Activated CD4-positive, alpha-beta T cell treated with anti-CD3 and anti-CD28 coated beads, Interleukin-2, amount 10 ng/mL, durations not matched to agents 7 days and 5 days (primary cell): ENCODE data around the gene ADAMTS10. TPM values are rescaled to one million over a fixed set of nuclear protein-coding genes. Genes with fewer than 3 reads are reported as not detected.

Experiments used
- CTCF ChIA-PET: fragments of 350-600 bp; sonication (Branson Sonifier 250); formaldehyde crosslinking; loops from one replicate; lab custom pipeline; 2021; ENCODE audit warnings: antibody characterized with exemption; lab: Charles Lee
- POLR2A ChIA-PET: fragments of 350-600 bp; sonication (Branson Sonifier 250); formaldehyde crosslinking; loops from one replicate; lab custom pipeline; 2021; ENCODE audit warnings: antibody characterized with exemption; lab: Charles Lee
- DNase-seq: peaks from one replicate; pipeline ENCODE4 v3.0.0-alpha.2; 2020
- H3K27ac Mint-ChIP-seq: one replicate; pipeline ENCODE4 v1.8.0; 2021; ENCODE audit warnings: mild to moderate bottlenecking, moderate library complexity, mixed read lengths
- H3K27me3 Mint-ChIP-seq: one replicate; pipeline ENCODE4 v1.8.0; 2021; ENCODE audit warnings: mixed read lengths
- H3K36me3 Mint-ChIP-seq: one replicate; pipeline ENCODE4 v1.8.0; 2021; ENCODE audit warnings: low read depth, mixed read lengths
- H3K4me1 Mint-ChIP-seq: one replicate; pipeline ENCODE4 v1.8.0; 2021; ENCODE audit warnings: mixed read lengths
- H3K4me3 Mint-ChIP-seq: one replicate; pipeline ENCODE4 v1.8.0; 2021; ENCODE audit warnings: mild to moderate bottlenecking, moderate library complexity, mixed read lengths
- H3K9me3 Mint-ChIP-seq: one replicate; pipeline ENCODE4 v1.8.0; 2021; ENCODE audit warnings: mixed read lengths
- total RNA-seq, 2 experiments: library from RNA; stranded (reverse); gene quantifications; one replicate each; pipeline ENCODE4 v1.2.3, GENCODE V29; 2021

The ADAMTS10 gene
- total RNA-seq = 10 to 100 TPM; 10.6 to 15.3 TPM

DNA sequence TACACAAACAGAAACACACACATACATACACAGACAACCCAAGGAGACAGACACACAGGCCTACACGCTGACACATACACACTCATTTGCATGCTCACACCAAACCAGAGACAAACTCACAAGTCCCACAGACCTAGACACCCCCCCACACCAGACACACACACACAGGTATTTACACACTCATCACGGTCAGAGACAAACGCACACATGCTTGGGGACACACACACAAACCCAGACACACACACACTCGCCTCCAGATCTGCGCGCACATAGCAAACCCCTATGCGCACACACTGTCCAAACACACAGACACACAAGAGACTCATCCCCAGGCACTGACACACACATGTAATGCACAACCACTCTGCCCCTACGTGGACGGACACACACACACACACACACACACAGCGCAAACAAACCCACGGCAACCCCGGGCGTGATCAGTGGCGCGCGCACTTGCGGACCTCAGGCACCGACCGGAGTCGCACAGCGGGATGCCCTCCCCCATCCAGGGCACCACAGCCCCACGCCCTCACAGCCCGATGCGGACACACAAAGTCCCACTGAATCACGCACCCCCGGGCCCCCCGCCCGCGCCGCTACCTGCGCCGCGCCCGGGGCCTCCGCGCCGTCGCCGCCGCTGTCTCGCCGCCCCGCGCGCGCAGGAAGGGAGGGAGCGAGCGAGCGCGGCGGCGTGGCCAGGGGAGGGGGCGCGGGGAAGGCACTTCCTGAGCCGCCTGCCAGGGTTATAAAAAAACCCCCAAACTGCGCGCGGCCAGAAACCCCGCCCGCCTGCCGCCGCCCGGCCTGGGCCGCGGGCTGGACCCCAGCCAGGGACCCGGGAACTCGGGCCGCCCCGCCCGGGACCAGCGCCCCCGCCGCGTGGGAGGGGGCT, at the start of gene ADAMTS10:
Gene ADAMTS10 (minus strand): TSS at position 675 of the 895 bp plus-strand sequence. CDS start 5,005 bp downstream, outside the sequence.
- peaks cover 20% of the 10 kb centered on the region for H3K4me1 Mint-ChIP-seq
- DNase-seq = peak; percentile 23

DNA sequence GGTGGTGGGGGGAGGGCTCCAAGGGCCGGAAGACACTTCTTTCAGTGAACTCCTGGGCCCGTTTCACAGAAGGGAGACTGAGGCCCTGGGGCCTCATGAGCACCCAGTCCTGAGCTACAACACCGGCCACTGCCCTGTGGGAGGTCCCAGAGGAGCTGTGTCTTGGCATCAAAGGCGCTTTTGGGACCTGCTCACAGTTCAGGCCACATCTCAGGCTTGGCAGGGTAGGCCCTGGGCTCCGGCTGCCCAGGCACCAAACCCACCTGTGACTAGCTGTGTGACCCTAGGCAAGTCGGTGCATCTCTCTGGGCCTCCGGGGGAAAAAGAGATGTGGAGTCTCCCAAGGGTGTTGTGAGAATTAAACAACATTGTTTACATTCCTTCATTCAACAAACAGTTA, 49.4 kb upstream of the ADAMTS10 start:
- H3K4me3 Mint-ChIP-seq = no peak overlapping the region
- peaks cover 57% of the 10 kb centered on the region for H3K4me1 Mint-ChIP-seq
- H3K27me3 Mint-ChIP-seq = peaks cover 6% of the 10 kb centered on the region
- DNase-seq = no peak
- ChIA-PET CTCF (interaction anchor here (1.5 kb wide), 1 partner anchor 34 kb away, joined by 3 read pairs; no protein-coding TSS in a partner anchor), POLR2A (no interaction called here)
- H3K27ac Mint-ChIP-seq = no peak overlapping the region
- peaks cover 3% of the 10 kb centered on the region for H3K36me3 Mint-ChIP-seq
- peaks cover 2% of the 10 kb centered on the region for H3K9me3 Mint-ChIP-seq

More for the DNA sequence above, at the start of gene ADAMTS10:
- peaks cover 2% of the 10 kb centered on the region for H3K36me3 Mint-ChIP-seq
- POLR2A ChIA-PET = no interaction called here
- peak within 1 kb of the TSS; percentile 80 for H3K4me3 Mint-ChIP-seq
- CTCF ChIA-PET = no interaction called here
- peaks cover 13% of the 10 kb centered on the region for H3K27me3 Mint-ChIP-seq
- peak within 1 kb of the TSS; percentile 70 for H3K27ac Mint-ChIP-seq
- peaks cover 2% of the 10 kb centered on the region for H3K9me3 Mint-ChIP-seq

- H3K27ac Mint-ChIP-seq = no peak overlapping the region
- POLR2A ChIA-PET = no interaction called here
- H3K9me3 Mint-ChIP-seq = peaks cover 2% of the 10 kb centered on the region
- peaks cover 3% of the 10 kb centered on the region for H3K36me3 Mint-ChIP-seq
- H3K4me3 Mint-ChIP-seq = no peak overlapping the region
- peaks cover 43% of the 10 kb centered on the region for H3K4me1 Mint-ChIP-seq
- DNase-seq = no peak
- CTCF ChIA-PET = interaction anchor here (1.6 kb wide), 1 partner anchor 12 kb away, joined by 5 read pairs; no protein-coding TSS in a partner anchor
- peaks cover 6% of the 10 kb centered on the region for H3K27me3 Mint-ChIP-seq
Observed at GRCh38 chr19:8657869-8658268, 47.4 kb upstream of the ADAMTS10 start.

DNA sequence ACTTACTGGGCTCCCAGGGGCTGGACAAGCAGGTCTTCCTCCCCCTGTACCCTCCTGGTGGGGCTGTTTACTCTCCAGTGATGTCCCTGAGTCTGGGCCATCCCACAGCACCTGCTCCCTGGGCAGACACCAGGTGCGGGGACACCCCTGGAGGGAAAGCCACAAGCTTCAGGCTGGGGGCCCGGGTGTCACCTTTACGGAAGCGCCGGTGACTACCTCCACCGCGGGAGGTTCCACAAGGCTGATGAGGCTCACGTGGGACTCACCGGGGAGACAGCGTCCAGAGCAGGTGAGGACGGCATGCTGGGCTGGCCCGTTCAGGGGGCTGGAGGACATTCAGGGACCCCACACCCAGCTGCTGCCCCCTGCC, 44.8 kb upstream of the ADAMTS10 start:
- Mint-ChIP-seq H3K9me3 (no peaks in the 10 kb centered on the region), H3K4me1 (peaks cover 33% of the 10 kb centered on the region), H3K36me3 (no peaks in the 10 kb centered on the region), H3K4me3 (peak overlapping the region; percentile 0), H3K27ac (no peak overlapping the region), H3K27me3 (peaks cover 11% of the 10 kb centered on the region)
- DNase-seq = peak; percentile 37
- ChIA-PET POLR2A (interaction anchor here (0.6 kb wide), 1 partner anchor 39 kb away, joined by 4 read pairs; no protein-coding TSS in a partner anchor), CTCF (interaction anchor here (1.0 to 3.9 kb wide), 7 partner anchors 10 to 48 kb away, joined by 3 to 40 read pairs (median 4); no protein-coding TSS in a partner anchor)

DNA sequence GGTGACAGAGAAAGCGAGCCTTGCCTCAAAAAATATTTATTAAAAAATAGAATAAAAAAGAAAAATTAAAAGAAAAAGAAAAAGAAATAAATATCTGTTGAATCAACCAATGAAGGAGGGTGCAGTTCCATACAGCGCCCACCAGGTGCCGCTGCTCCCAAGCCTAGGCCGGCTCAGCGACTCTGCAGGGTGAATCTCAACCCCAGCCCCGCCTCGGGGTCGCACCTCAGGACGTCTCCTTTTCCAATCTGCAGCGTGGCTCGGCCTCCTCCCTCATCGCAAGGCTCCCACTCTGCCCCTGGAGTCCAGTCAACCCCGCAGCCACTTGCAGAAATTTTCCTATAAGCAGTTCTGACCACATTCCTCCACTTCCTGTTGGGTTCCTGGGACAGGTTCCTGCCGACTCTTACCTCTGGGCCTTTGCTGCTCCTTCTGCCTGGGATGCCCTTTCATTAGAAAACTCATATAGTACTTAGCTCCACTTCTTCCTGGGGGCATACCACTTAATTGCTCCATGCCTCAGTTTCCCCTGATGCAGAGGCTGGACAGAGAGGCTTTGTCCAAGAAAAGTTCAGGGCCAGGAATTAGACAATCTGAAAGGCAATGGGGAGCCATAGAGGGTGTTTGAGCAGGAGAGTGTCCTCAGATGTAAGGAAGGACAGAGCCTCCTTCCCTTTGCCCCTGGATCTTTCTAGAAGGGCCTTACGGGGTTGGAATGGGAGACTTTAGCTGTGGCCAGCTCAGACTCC, 44.2 kb upstream of the ADAMTS10 start:
- H3K27ac Mint-ChIP-seq = peak overlapping the region; percentile 31
- ChIA-PET CTCF (interaction anchor here (0.6 to 3.9 kb wide), 10 partner anchors 9 to 60 kb away, joined by 3 to 40 read pairs (median 4); partner anchors contain the start of gene ACTL9), POLR2A (interaction anchor here (0.6 kb wide), 1 partner anchor 39 kb away, joined by 4 read pairs; no protein-coding TSS in a partner anchor)
- H3K27me3 Mint-ChIP-seq = peaks cover 11% of the 10 kb centered on the region
- DNase-seq = peak; percentile 71
- peak overlapping the region; percentile 41 for H3K4me3 Mint-ChIP-seq
- no peaks in the 10 kb centered on the region for H3K9me3 Mint-ChIP-seq
- no peaks in the 10 kb centered on the region for H3K36me3 Mint-ChIP-seq
- peaks cover 39% of the 10 kb centered on the region for H3K4me1 Mint-ChIP-seq

GRCh38 chr19:8648240-8648639, 37.7 kb upstream of the ADAMTS10 start:
- CTCF ChIA-PET = interaction anchor here (1.6 kb wide), 1 partner anchor 46 kb away, joined by 4 read pairs; no protein-coding TSS in a partner anchor
- no peak overlapping the region for H3K4me3 Mint-ChIP-seq
- DNase-seq = no peak
- H3K4me1 Mint-ChIP-seq = peaks cover 11% of the 10 kb centered on the region
- peaks cover 10% of the 10 kb centered on the region for H3K27me3 Mint-ChIP-seq
- POLR2A ChIA-PET = interaction anchor here (0.6 kb wide), 1 partner anchor 23 kb away, joined by 7 read pairs; no protein-coding TSS in a partner anchor
- no peaks in the 10 kb centered on the region for H3K9me3 Mint-ChIP-seq
- no peak overlapping the region for H3K27ac Mint-ChIP-seq
- H3K36me3 Mint-ChIP-seq = no peaks in the 10 kb centered on the region

- DNase-seq = no peak
- no peak overlapping the region for H3K27ac Mint-ChIP-seq
- H3K36me3 Mint-ChIP-seq = no peaks in the 10 kb centered on the region
- ChIA-PET POLR2A (no interaction called here), CTCF (interaction anchor here (0.6 to 1.3 kb wide), 3 partner anchors 9 to 308 kb away, joined by 3 read pairs; no protein-coding TSS in a partner anchor)
- no peak overlapping the region for H3K4me3 Mint-ChIP-seq
- H3K4me1 Mint-ChIP-seq = no peaks in the 10 kb centered on the region
- H3K27me3 Mint-ChIP-seq = peaks cover 20% of the 10 kb centered on the region
- peaks cover 7% of the 10 kb centered on the region for H3K9me3 Mint-ChIP-seq
Observed at GRCh38 chr19:8643860-8644653, 33.5 kb upstream of the ADAMTS10 start.

- CTCF ChIA-PET = interaction anchor here (0.7 to 1.9 kb wide), 4 partner anchors 9 to 52 kb away, joined by 3 to 8 read pairs (median 4); no protein-coding TSS in a partner anchor
- Mint-ChIP-seq H3K36me3 (no peaks in the 10 kb centered on the region), H3K9me3 (peaks cover 7% of the 10 kb centered on the region), H3K4me3 (no peak overlapping the region), H3K4me1 (peaks cover 5% of the 10 kb centered on the region), H3K27me3 (peaks cover 30% of the 10 kb centered on the region), H3K27ac (no peak overlapping the region)
- POLR2A ChIA-PET = no interaction called here
- DNase-seq = no peak
Observed at GRCh38 chr19:8642561-8642960, 32.0 kb upstream of the ADAMTS10 start.

GRCh38 chr19:8641908-8642547, 31.5 kb upstream of the ADAMTS10 start:
- Mint-ChIP-seq H3K27me3 (peaks cover 29% of the 10 kb centered on the region), H3K36me3 (no peaks in the 10 kb centered on the region), H3K4me3 (no peak overlapping the region), H3K4me1 (peaks cover 5% of the 10 kb centered on the region), H3K9me3 (peaks cover 7% of the 10 kb centered on the region), H3K27ac (no peak overlapping the region)
- CTCF ChIA-PET = interaction anchor here (0.6 to 1.9 kb wide), 7 partner anchors 9 to 52 kb away, joined by 3 to 8 read pairs (median 4); no protein-coding TSS in a partner anchor
- DNase-seq = peak; percentile 47
- POLR2A ChIA-PET = no interaction called here

- Mint-ChIP-seq H3K9me3 (peaks cover 7% of the 10 kb centered on the region), H3K27me3 (peaks cover 25% of the 10 kb centered on the region), H3K4me1 (peaks cover 5% of the 10 kb centered on the region), H3K27ac (no peak overlapping the region), H3K36me3 (no peaks in the 10 kb centered on the region), H3K4me3 (no peak overlapping the region)
- CTCF ChIA-PET = interaction anchor here (0.6 to 1.9 kb wide), 6 partner anchors 8 to 53 kb away, joined by 3 to 8 read pairs (median 4); no protein-coding TSS in a partner anchor
- DNase-seq = no peak
- POLR2A ChIA-PET = no interaction called here
Observed at GRCh38 chr19:8641221-8641907, 30.8 kb upstream of the ADAMTS10 start.
